NT2/D1 (cell line): ENCODE measurements around the gene SUPT5H.

Experiments
- SUZ12 ChIP-seq: IDR thresholded peaks from 2 replicates; pipeline ENCODE4 v1.6.1; 2011; ENCODE audit not compliant: insufficient read length, insufficient read depth; ENCODE audit errors: extremely low read depth
- YY1 ChIP-seq: IDR thresholded peaks from 2 replicates; pipeline ENCODE4 v1.6.1; 2011; ENCODE audit not compliant: insufficient read length, insufficient read depth

GRCh38 chr19:39413911-39414608 is 31.3 kb upstream of the SUPT5H start:
- TF ChIP-seq YY1, result no peak
- no peak for TF ChIP-seq SUZ12
